Hepatic stellate cell (primary cell): ENCODE results near the gene TESMIN.
A peak's percentile ranks its signal among the peaks of the same experiment; 100 is the strongest.

Experiments
- DNase-seq: peaks from one replicate; pipeline ENCODE4 v3.0.0; 2011; ENCODE audit warnings: low spot score

The TESMIN gene

DNA sequence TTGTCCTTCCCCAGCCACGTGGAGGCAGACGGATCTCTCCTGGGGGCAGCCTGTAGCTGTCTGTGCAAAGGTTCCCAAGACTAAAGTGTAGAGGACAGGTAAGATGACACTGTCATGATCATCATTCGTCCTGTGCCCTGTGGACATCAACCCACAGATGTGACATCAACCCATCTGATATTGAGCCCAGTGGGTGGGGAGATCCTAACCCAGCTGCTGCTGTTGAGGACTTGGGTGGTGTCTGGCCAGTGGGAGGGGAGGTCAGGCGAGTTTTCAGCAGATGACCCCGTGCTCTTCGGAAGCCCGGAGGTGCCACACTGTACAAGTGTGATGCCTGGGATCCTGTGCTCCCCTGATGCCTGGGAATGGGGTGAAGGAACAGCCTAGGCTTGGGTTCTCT lies 68.2 kb downstream of the TESMIN start:
- no peak for DNase-seq

DNA sequence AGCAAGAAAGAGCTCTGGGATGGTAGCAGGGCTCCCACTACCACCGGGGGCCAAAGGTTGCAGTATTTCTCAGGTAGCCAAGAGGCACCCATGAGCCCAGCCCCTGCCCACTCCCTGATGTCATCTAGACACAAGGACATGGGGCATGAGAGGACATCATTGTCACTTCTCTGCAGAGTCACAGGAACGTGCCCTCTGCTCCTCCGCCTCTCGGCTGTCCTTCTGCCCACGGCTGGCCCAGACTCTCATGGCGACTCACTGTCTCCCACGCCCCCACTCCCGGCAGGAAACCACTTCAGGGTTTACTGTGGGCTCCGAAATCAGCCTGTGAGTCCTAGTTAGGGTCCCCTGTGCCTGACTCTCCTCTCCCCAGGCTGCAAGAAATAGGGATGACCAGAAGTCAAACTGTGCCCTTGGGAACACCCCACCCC lies 68.8 kb downstream of the TESMIN start:
- no peak for DNase-seq

DNA sequence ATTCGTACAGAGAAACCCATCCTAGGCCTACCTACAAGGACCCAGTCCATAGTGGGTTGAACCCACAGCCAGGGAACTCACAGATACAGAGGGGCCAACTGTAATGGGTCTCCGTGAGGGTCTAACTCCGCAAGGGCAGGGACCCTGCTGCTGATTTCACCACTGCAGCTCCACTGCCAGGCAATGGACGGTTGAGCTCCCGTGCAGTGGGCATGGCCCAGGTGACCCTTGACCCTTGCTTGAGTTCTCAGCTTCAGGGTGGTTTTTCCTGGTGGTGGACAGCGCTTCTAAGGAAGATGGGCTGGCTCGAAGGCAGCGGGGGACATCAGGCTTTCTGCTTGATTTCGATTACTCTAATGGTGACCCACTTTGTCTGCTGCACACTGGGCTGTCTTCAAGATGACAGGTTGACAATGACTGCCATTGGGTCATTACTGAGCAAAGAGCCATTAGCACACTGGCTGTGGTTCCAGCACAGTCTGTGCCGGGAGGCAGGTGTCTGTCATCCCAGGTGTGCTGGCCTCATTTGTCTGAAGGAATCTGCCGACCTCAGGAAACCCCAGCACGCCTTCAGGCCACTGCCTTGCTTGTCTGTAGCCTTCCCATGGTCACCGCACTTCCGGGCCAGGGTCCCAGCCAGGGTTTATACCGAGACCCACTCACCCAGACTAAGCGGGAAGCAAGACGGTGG lies 70.6 kb downstream of the TESMIN start:
- DNase-seq: no peak

- DNase-seq: no peak
Observed at GRCh38 chr11:68678031-68678441, 73.3 kb downstream of the TESMIN start.

DNA sequence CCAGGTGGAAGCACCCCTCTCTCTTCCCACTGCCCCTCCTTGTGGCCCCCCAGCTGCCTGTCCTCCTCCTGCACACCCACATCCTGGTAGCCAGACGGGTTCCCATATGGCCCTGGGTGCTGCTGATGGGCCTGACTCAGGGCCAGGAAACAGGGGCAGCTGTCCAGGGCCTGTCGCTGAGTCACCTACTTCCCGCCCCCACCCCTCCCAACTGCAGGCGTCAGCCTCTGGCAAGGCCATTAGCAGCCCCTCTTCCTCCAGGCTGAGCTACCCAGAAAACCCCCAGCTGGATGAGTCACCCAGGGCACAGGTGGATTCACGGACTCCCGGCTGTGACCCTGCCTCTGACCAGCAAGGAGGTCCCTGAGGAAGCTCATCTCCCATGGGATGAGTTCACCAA lies 73.9 kb downstream of the TESMIN start:
- peak; percentile 77 for DNase-seq

- DNase-seq: no peak
Observed at GRCh38 chr11:68674461-68674860, 76.9 kb downstream of the TESMIN start.

- DNase-seq: no peak
Observed at GRCh38 chr11:68673991-68674390, 77.3 kb downstream of the TESMIN start.

DNA sequence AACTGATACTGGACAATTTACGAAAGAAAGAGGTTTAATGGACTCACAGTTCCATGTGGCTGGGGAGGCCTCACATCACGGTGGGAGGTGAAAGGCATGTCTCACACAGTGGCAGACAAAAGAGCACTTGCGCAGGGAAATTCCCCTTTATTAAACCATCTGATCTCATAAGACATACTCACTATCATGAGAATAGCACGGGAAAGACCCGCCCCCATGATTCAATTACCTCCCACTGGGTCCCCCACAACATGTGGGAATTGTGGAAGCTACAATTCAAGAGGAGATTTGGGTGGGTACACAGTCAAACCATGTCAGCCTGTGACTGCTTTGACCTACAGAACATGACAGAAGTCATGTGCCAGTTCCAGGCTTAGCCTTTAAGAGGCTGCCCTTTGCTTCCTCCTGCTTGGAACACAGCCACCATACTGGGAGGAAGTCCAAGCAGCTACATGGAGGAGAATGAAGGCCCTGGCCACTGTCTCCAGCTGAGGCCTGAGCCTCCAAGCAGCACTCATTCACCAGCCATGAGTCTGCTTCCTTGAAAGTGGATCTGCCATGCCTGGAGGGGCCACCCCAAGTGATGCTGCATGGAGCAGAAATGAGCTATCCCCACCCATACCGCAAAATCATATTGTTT lies 77.9 kb downstream of the TESMIN start:
- DNase-seq: no peak

DNA sequence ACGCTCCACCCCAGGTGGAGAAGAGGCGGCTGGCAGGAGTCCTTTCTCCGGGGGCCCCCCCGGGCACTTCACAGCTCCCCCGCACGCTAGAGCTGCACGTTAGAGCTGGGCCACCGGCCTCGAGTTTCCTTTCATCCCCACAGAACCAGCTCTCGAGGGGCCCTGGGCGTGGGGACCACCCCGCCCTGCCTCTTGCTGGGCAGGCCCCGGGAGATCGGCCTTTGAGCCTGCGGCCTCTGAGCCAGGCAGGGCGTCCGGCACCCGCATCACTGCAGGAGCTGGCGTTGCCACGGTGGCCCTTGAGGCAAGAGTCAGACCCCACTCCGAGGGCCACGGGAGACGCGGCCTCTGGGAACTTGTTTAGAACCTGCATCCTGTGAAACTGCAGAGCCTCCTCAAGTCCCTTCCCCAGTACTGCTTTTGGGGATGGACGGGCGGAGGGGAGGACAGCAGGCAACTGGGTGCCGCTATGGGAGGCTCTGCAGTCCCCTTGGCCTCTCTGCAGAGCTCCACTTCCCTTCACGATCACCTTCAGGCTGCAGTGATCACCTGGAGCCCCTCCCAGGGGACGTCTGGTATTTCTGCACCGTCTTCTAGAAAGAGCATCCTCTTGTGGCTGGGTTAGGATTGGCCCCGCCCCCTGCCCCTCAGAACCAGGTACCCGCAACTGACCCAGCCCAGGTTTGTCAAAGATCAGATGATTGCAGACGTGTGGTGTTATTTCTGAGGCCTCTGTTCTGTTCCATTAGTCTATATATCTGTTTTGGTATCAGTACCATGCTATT lies 80.9 kb downstream of the TESMIN start:
- DNase-seq: no peak

DNA sequence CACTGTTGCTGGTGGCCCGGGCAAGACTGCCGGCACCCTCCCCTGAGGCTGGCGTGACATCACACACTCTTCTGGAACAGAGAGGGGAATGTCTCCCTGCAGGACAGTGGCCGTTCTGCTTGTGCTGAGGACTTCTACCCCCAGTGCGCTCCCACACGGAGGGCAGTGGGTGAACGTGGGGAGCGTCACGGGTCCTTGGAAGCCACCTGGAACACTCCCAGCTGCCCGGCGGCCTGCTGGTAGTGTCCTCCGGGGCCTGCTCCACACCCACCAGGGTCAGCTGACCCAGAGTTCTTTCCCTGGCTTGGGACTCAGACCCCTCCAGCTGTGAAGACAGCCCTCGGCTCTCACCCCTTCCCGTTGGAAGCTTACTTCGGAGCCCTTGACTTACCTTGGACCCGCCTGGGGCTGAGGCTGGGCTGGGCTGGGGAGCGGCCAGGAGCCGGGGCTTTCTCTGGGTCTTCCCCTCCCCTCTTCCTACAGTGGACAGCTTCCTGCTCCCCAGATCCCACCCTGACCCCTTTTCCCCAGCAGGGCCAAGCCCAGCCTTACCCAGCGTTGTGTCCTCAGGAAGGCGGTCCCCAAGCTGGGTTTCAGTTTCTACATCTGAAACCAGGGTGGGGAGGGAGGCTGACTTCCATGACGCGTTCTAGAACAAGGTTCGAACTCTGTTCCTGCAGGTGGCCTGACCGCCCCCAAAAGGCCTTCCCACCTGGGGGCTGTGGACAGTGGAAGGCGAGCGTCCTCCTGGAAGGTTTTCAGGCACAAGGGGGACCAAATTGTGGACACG lies 81.8 kb downstream of the TESMIN start:
- no peak for DNase-seq

- DNase-seq: no peak
Observed at GRCh38 chr11:68667511-68668500, 83.5 kb downstream of the TESMIN start.

DNA sequence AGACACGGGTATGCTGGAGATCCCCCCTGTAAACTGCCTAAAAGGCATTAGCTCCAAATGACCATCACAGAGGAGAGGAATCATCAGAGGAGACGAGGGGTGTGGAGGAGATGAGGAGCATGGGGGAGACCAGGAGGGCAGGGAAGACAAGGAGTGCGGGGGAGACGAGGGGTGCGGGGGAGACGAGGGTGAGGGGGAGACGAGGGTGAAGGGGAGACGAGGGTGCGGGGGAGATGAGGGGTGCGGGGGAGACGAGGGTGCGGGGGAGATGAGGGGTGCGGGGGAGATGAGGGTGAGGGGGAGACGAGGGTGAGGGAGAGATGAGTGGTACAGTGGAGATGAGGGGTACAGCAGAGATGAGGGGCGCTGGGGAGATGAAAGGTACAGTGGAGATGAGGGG lies 84.5 kb downstream of the TESMIN start:
- DNase-seq: no peak

- no peak for DNase-seq
Observed at GRCh38 chr11:68665436-68665835, 85.9 kb downstream of the TESMIN start.

DNA sequence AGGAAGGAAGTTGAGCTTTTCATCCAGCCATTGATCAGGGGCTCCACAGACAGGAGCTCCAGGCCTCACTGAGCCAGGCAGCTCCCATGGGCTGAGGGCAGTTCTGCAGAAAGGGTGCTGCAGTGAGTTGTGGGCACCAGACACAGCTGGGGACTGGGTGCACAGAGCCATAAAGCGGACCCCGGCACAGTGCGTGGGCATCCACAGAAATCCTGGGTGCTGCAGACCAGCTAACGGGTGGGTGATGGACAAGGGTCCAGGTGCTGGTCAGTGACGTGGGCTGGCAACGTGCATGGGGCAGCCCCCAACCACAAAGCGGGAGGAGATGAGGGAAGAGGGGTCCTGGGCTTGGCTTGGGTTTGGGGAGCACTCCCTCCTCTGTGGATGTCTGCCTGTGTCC lies 86.4 kb downstream of the TESMIN start:
- DNase-seq: no peak

DNA sequence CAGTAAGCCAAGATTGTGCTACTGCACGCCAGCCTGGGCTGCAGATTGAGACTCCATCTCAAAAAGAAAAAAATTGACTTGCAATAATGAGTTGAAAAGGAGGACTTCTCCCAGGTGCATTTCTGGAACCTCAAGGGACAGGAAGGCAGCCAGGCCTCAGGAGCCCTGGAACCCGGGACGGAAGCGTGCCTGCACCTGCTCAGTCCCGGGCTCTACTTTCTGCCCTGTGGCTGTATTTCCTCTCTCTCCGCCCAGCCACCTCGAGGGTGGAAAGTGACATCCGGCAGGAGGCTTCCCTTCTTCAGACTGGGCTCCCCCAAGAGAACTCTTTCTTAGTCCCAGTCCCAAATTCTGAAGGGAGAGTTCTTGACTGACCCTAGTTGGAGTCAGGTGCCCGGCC lies 87.2 kb downstream of the TESMIN start:
- no peak for DNase-seq

DNA sequence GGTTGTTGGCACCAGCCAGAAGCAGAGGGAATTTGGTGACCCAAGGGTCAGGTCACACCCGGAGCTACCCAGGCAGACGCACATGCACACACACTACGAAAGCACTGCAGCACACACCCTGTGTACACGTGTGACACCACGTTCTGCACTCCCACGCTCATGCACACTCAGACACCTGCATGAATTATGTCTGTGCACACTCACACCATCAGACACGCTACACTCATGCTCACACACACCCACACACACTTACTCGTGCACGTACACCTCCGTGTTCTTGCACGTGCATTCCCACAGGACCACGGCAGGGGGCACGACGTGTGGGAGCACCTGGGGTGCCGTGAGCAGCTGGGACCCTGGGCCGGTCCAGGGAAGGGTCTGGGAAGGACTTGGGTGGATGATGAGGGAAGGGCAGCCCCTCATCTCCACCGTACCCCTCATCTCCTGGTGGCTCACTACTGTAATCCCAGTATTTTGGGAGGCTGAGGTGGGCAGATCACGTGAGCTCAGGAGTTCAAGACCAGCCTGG lies 87.8 kb downstream of the TESMIN start:
- DNase-seq: no peak

GRCh38 chr11:68661697-68662603 lies 89.4 kb downstream of the TESMIN start:
- DNase-seq: no peak

DNA sequence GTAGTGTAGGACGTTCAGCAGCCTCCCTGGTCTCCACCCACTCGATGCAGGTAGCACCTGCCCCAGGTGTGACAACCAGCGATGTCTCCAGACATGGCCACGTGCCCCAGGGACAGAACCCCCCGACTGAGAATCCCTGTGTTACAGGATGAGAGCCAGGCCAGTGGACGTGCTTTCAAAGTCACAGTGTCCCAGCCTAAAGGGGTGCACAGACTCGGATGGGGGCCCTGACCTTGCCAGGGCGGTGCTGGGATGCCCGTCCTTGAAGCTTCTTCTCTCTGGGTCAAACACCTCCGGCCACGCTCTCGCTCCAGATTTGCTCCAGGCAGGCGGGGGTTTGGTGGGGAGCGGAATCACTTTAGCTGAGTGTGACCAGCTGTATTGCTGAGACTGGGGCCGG lies 90.3 kb downstream of the TESMIN start:
- no peak for DNase-seq

DNA sequence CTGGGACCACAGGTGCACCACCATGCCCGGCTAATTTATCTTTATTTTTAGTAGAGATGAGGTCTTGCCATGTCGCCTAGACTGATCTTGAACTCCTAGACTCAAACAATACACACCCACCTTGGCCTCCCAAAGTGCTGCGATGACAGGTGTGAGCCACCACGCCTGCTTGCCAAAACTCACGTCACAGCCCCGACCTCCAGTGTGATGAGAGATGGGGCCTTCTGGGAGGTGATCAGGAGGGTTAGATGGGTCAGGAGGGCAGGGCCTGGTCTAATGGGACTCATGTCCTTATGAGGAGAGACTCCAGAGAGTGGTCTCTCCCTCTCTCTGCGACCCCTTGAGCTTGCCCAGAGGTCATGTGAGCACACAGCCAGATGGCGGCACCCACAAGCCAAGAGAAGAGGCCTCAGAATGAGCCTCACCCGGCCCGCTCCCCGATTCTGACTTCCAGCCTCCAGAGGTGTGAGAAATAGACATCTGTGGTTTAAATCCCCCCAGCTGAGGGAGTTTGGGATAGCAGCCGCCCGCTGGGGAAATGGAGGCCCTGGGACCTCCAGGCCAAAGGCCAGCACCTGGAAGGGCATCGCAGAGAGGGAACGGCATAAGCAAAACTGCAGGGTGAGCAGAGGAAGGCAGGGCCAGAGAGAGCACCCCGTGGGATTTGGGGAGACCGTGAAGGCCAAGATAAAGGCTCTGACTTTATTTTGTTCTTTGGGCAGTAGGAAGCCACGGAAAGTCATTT lies 91.1 kb downstream of the TESMIN start:
- DNase-seq: no peak
